Stimulated activated CD4-positive, alpha-beta T cell treated with anti-CD3 and anti-CD28 coated beads, Interleukin-12 subunit alpha, Interleukin-12 subunit beta, amount 100 ng/mL, for 48 hours (primary cell): ENCODE results near the gene ADAMTSL2.
"Not testable (repeated sequence)": the region's sequence is repeated elsewhere in the genome, so short reads cannot be mapped to it uniquely, and the experiment has no call there.

Experiments
- DNase-seq, 3 donors: peaks; one replicate each; pipeline ENCODE4 v3.0.0-alpha.2; 2020; ENCODE audit warnings: low read depth in 2 of 3, low spot score in 1 of 3

Gene ADAMTSL2

DNA sequence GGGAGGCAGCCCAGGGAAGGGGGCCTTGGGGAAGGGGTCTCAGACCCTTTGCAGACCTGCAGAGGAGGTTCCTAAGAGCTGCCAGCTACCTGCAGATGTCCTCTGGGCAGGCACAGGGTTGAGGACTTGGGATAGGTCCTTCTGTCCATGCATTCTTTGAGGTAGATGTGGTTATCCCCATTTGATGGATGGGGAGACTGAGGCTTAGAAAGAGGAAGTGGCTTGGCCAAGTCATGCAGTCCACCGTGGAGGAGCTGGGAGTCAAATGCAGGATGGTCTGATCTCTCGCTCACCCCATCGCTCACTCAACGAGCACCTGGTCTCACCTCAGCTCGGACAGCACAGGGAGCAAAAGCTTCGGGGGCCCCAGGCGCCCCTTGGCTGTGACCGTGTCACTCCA is 20.2 kb downstream of the ADAMTSL2 start:
- no peak for DNase-seq

- no peak for DNase-seq
Observed at GRCh38 chr9:133556354-133556753, 21.9 kb downstream of the ADAMTSL2 start.

GRCh38 chr9:133557581-133557980 is 23.1 kb downstream of the ADAMTSL2 start:
- no peak for DNase-seq

DNA sequence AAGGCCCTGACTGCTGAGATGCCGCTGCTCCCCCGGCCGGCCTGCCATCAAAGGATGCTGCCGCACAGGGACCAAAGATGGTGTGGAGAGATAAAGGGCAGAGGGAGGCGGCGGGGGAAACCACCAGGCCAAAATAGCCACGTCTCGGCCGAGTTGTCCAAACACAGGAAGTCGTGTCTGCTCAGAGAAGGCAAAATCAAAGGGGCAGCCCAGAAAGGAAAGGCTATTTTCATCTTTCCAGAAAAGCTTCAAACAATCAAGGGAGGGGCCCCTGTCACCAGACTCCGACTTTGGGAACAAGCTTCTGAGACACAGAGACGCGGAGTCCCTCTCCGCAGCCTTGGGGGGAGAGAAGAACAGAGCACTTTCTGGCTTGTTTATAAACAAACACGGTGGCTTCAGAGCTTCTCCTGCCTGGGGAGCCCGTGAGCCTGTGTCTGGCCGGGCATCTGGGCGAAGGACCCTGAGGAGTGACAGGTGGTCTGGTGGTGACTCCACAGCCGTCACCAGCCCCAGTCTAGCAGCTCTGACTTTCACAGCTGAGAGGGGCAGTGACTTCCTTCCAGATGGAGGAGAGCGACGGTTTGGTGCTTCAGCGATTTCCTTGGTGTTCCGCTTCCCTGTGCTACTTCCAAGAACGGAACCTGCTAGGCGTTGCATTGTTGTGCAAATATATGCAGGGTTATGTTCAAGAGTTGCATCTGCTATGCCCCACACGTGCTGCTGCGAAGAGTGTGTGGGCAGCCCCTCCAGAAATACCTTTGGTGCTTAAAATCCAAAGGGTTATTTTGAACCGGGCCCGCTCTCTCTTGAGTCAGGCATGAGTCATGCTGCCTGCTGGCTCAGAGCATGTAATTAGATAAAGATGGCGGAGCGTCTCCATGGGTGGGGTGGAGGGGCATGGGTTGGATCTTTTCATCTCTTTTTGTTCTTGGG is 24.0 kb downstream of the ADAMTSL2 start:
- peak; percentile 8 to 31 (median 19) for DNase-seq

- DNase-seq: no peak
Observed at GRCh38 chr9:133560311-133560710, 25.8 kb downstream of the ADAMTSL2 start.

GRCh38 chr9:133560944-133561343 is 26.4 kb downstream of the ADAMTSL2 start:
- no peak for DNase-seq

DNA sequence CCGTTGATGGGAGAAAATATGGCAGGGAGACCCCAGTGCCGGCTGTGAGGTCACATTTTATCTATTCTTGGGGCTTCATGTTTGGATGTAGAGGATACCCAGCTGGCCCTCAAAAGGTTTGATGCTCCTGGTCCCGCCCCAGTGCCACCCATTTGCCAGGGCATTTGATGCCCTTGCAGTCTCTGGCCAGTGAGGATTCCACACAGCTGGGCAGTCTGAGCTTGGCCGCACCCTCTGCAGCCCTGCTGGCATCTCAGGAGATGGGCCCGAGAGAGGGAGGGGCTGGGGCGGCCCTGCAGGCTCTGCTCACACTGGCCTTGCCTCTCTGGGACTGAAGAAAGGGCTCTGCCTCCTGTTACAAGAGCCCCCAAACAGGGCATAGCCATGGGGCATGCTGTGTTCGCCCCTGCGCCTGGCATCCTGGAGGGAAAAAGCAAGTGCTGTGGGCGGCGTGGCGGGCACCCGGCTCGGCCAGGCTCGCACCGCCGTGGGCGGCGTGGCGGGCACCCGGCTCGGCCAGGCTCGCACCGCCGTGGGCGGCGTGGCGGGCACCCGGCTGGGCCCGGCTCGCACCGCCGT is 27.6 kb downstream of the ADAMTSL2 start:
- no peak for DNase-seq

DNA sequence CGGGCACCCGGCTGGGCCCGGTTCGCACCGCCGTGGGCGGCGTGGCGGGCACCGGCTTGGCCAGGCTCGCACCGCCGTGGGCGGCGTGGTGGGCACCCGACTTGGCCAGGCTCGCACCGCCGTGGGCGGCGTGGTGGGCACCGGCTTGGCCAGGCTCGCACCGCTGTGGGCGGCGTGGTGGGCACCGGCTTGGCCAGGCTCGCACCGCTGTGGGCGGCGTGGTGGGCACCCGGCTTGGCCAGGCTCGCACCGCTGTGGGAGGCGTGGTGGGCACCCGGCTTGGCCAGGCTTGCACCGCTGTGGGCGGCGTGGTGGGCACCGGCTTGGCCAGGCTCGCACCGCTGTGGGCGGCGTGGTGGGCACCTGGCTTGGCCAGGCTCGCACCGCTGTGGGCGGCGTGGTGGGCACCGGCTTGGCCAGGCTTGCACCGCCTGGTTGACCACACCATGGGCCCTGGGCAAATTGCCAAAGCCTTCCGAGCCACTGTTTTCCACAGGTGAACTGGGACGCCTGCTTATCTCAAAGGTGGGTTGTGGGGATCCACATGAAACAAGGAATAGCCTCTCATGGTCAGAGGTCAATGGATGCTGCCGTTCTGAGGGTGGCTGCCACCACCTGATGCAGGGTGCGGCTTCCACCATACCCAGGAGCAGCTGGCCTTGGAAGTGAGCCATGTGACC is 28.2 kb downstream of the ADAMTSL2 start:
- DNase-seq: no peak

DNA sequence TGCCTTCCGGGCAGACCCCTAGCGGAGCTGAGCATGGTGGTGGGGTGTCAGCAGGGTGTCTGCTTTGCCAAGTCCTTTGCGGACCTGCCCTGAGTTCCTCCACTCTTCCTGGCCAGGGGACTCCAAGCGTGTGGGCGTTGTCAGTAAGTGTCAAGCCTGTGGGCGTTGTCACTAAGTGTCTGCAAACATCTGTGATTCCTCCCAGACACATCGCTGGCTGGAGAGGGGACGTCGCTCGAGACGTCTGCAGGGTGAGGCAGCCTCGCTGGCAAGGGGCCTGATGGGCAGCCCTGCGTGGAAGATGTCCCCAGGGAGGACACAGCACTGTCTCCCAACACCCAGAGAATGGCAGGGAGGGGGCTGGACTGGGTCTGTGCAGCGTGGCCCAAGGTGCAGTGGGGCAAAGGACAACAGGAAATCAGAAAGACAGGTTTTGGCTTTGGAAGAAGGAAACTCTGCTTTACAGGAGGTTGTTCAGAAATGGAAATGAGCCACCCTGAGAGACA is 28.8 kb downstream of the ADAMTSL2 start:
- DNase-seq: no peak

DNA sequence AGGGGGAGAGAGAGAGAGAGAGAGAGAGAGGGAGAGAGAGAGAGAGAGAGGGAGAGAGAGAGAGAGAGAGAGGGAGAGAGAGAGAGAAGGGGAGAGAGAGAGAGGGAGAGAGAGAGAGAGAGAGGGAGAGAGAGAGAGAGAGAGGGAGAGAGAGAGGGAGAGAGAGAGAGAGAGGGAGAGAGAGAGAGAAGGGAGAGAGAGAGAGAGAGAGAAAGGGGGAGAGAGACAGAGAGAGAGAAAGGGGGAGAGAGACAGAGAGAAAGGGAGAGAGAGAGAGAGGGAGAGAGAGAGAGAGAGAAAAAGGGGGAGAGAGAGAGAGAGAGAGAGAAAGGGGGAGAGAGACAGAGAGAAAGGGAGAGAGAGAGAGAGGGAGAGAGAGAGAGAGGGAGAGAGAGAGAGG is 29.3 kb downstream of the ADAMTSL2 start:
- DNase-seq: not testable (repeated sequence)

GRCh38 chr9:133564451-133565116 is 30.1 kb downstream of the ADAMTSL2 start:
- no peak for DNase-seq

DNA sequence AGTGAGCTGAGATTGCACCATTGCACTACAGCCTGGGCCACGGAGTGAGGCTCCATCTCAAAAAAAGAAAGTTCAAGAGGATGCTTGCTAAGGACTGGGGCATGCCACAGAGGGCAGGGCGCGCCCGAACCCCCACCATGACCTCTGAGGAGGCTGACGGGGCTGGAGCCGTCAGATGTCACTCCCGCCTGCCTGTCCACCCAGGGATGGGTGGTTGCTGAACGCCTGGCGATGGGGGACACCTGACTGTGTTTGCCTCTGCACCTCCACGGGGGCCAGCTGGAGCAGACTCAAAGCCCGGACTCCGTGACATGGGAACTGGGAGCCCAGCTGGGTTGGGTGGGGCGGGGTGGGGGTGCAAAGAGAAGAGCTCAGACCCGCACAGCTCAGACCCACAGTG is 31.9 kb downstream of the ADAMTSL2 start:
- no peak for DNase-seq

DNA sequence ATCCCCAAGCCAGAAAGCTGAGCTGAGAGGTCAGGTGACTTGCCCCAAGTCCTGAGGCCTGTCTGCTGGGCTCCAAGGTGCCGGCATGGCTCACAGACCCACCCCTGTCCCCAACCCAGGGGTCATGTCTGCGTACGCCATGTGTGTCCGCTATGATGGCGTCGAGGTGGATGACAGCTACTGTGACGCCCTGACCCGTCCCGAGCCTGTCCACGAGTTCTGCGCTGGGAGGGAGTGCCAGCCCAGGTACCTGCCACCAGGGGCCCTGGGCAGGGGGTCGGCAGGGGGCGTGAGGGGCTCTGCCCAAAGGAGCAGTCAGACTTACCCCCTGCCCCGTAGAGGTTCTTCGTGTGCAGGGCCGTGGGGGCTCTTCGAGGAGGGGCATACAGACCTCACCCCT is 32.3 kb downstream of the ADAMTSL2 start:
- no peak for DNase-seq

DNA sequence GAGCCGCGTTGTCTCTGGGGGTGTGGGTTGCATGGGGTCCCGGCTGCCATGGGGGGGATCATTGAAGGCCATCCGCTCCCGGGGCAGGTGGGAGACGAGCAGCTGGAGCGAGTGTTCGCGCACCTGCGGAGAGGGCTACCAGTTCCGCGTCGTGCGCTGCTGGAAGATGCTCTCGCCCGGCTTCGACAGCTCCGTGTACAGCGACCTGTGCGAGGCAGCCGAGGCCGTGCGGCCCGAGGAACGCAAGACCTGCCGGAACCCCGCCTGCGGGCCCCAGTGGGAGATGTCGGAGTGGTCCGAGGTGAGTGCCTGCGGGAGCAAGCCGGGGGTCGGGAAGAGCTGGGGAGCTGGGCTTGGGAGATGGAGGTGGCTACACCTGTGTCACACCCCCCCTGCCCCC is 33.7 kb downstream of the ADAMTSL2 start:
- no peak for DNase-seq

DNA sequence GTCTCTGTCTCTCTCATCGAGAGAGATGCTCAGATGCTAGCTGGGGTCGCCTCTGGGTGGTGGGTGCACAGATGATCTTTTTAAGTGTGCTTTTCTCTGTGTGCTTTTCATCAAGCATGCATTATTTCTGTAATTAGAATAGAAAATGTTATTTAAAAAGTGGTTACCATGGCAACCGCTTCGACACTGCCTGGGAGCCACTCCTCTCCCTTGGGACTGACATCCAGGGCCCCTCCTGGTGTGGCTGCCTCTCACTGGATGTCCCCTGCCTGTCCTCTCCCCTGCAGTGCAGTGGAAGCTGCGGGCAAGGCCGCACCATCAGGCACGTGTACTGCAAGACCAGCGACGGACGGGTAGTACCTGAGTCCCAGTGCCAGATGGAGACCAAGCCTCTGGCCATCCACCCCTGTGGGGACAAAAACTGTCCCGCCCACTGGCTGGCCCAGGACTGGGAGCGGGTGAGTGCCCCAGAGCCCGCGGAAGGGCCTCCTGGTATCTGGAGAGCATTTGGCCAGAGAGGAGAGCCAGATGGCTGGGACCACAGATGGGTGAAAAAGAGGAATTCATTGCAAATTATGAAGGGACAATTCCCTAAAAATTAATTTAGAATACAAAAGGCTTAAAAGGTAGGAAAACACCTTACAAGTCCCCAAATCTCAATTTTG is 34.7 kb downstream of the ADAMTSL2 start:
- no peak for DNase-seq

- no peak for DNase-seq
Observed at GRCh38 chr9:133569891-133570690, 35.6 kb downstream of the ADAMTSL2 start.

GRCh38 chr9:133570691-133571080 is 36.2 kb downstream of the ADAMTSL2 start:
- DNase-seq: no peak

DNA sequence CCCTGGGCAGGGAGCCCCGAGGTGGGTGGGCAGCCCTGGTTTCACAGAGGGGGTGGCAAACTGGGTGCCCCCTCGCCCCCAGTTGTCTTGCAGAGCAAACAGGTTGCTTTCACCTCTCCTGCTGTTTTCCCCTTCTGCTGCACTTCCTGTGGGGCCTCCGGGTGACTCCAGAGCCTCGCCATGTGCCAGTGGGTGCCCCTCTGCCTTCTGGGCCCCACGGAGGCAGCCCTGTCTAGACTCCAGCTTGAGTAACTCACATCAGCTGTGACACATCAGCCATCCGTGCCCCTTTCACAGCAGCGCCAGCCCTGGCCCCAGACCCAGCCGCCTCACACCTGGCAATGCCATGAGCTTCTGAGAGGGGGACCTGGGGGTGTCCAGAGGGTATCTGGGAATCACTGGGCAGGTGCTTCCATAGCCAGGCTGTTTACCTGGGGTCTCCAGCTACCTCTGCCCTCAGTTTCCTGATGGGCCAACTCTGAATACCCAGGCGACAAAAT is 36.9 kb downstream of the ADAMTSL2 start:
- DNase-seq: no peak

- no peak for DNase-seq
Observed at GRCh38 chr9:133571896-133572595, 37.5 kb downstream of the ADAMTSL2 start.
